Mucosa of gallbladder (tissue), 1 donor: Measurements from ENCODE around the gene BAIAP3. TPM values are rescaled to one million over a fixed set of nuclear protein-coding genes. Genes with fewer than 3 reads are reported as not detected.

Source experiments
- DNase-seq: peaks from one replicate; pipeline ENCODE4 v3.0.0-alpha.2; 2020; ENCODE audit warnings: low spot score
- total RNA-seq: library from RNA; stranded (reverse); gene quantifications from one replicate; pipeline ENCODE4 v1.2.1, GENCODE V29; 2021
- donor health status: DM: no; HTN: no; CAD: no.

BAIAP3 gene
- total RNA-seq, 1 donor from 2014 or later = 2.6 TPM

GRCh38 chr16:1299868-1300203 is 33.6 kb upstream of the BAIAP3 start:
- no peak for DNase-seq

- peak; percentile 56 for DNase-seq
Observed at GRCh38 chr16:1300664-1301476, 32.6 kb upstream of the BAIAP3 start.

- DNase-seq = no peak
Observed at GRCh38 chr16:1301562-1301961, 31.9 kb upstream of the BAIAP3 start.

GRCh38 chr16:1305823-1306222 is 27.6 kb upstream of the BAIAP3 start:
- no peak for DNase-seq

GRCh38 chr16:1306334-1306733 is 27.1 kb upstream of the BAIAP3 start:
- no peak for DNase-seq

- no peak for DNase-seq
Observed at GRCh38 chr16:1308036-1308976, 25.1 kb upstream of the BAIAP3 start.

- peak; percentile 98 for DNase-seq
Observed at GRCh38 chr16:1308977-1309885, 24.2 kb upstream of the BAIAP3 start, which contains the start of gene UBE2I. Gene UBE2I, plus strand, starts transcription at chr16:1309636. Its CDS starts 4,395 bp downstream, at chr16:1314031.

- DNase-seq = peak; percentile 44
Observed at GRCh38 chr16:1309888-1310831, 23.3 kb upstream of the BAIAP3 start.

GRCh38 chr16:1310832-1311200 is 22.6 kb upstream of the BAIAP3 start:
- DNase-seq = no peak

- no peak for DNase-seq
Observed at GRCh38 chr16:1311212-1311737, 22.2 kb upstream of the BAIAP3 start.

GRCh38 chr16:1311738-1312466 is 21.5 kb upstream of the BAIAP3 start:
- DNase-seq = no peak

GRCh38 chr16:1312467-1312816 is 21.0 kb upstream of the BAIAP3 start:
- DNase-seq = no peak

- DNase-seq = no peak
Observed at GRCh38 chr16:1312903-1313302, 20.5 kb upstream of the BAIAP3 start.

- no peak for DNase-seq
Observed at GRCh38 chr16:1313721-1314369, 19.6 kb upstream of the BAIAP3 start.

GRCh38 chr16:1314399-1315068 is 18.9 kb upstream of the BAIAP3 start:
- DNase-seq = no peak

GRCh38 chr16:1315081-1316032 is 18.1 kb upstream of the BAIAP3 start:
- DNase-seq = no peak

GRCh38 chr16:1316033-1316405 is 17.4 kb upstream of the BAIAP3 start:
- DNase-seq = no peak
